Measurements from ENCODE around the gene ADGRL2.

The ADGRL2 gene

GRCh38 chr1:81800695-81801650 lies at the start of gene ADGRL2:
Gene ADGRL2, plus strand, starts transcription at chr1:81800934. Its CDS starts 36,051 bp downstream, at chr1:81836985.
- DNase-seq (ENCODE audit: extremely low read depth in 1 of 2, low read depth in 1 of 2) = no peak

- DNase-seq (ENCODE audit: extremely low read depth in 1 of 2, low read depth in 1 of 2) = no peak
Measured at GRCh38 chr1:81752840-81753239, 47.9 kb upstream of the ADGRL2 start.

- no peak for DNase-seq (ENCODE audit: extremely low read depth in 1 of 2, low read depth in 1 of 2)
Measured at GRCh38 chr1:81754424-81754823, 46.3 kb upstream of the ADGRL2 start.

DNA sequence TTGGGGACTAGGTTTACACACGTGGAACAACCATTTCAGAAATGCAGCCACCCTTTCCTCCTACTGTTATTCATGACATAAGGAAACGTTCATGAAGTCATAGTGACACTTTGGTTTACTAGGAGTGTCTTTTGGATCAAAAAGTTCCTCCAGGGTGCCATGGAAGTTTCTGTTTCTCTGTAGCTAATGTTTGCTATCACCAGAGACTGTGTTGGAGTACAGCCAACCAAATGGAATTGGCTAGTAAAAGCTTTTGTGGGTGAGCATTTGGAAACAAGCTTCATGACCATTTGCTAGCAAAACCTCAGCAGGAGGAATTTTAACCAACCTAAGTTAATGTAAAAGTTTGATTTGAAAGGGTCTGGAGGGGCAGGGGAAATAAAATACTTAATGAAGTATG lies 43.9 kb upstream of the ADGRL2 start:
- no peak for DNase-seq (ENCODE audit: extremely low read depth in 1 of 2, low read depth in 1 of 2)

DNA sequence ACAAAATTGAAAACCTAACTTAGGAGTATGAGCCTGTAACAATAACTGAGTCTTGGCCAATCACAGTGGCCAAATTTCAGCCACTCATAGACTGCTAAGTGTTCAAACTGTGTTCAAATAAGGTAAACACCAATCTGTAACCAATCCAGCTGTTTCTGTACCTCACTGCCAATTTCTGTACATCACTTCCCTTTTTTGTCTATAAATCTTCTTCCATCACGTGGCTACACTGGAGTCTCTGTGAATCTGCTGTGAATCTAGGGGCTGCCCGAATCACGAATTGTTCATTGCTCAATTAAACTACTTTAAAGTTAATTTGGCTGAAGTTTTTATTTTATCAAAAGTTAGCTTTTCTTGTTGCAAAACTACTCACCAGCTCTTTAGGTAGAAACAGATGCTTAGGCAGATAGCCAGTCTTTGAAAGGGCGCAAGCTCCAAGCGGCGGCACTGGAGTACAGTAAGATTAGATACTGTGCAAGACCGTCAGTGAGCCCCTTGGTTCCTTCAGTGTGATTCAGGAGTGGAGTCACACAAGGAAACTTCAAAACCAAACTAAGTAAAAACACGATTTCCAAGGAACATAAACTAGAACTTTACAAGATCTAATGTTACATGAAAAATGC lies 43.2 kb upstream of the ADGRL2 start:
- no peak for DNase-seq (ENCODE audit: extremely low read depth in 1 of 2, low read depth in 1 of 2)

DNA sequence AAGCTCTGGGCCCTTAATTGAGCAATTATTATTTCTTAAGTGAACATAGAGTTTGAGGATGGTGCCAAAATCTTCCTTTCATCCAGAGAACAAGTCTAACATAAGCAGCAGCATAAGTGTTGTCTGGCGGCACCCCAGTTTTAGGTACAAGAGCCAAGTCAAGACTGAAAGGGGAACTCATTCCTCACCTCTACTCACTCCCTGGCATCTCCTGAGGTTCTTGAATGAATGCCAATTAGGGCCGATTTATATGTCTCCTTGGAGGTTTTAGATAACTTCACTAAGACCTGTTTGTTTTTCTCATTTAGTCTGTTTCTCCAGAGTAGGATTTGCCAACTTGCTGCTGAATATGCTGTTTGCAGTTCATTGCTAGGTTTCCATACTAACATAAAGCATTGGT lies 42.6 kb upstream of the ADGRL2 start:
- DNase-seq (ENCODE audit: extremely low read depth in 1 of 2, low read depth in 1 of 2) = no peak

DNA sequence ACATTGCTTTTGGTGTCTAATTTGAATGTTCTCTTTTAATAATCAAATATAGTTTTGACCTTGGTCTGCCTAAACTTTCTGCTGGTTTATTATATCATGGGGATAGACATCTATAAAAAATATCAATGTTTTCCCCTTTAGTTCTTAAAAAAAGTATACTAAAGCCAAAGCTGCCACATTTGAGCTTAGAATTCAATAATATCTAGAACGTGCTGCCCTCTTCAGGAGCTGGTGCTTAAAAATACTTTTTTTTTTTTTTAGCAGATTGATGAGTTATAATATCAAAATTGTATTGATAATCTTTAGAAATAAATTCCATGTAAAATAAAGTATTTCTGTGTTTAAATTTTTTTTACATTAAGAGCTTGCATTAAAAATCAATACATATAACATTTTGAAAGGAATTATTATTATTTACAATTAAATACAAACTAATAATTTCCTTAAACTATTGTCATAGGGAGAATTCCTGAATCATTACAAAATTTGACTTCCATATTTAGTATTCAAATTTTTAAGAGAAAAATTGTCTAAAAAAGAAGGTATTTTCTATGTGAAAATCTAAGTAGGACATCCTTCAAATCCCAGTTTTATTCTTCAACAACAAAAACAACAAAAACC lies 40.1 kb upstream of the ADGRL2 start:
- DNase-seq (ENCODE audit: extremely low read depth in 1 of 2, low read depth in 1 of 2) = no peak

- DNase-seq (ENCODE audit: extremely low read depth in 1 of 2, low read depth in 1 of 2) = no peak
Measured at GRCh38 chr1:81775510-81775909, 25.2 kb upstream of the ADGRL2 start.

DNA sequence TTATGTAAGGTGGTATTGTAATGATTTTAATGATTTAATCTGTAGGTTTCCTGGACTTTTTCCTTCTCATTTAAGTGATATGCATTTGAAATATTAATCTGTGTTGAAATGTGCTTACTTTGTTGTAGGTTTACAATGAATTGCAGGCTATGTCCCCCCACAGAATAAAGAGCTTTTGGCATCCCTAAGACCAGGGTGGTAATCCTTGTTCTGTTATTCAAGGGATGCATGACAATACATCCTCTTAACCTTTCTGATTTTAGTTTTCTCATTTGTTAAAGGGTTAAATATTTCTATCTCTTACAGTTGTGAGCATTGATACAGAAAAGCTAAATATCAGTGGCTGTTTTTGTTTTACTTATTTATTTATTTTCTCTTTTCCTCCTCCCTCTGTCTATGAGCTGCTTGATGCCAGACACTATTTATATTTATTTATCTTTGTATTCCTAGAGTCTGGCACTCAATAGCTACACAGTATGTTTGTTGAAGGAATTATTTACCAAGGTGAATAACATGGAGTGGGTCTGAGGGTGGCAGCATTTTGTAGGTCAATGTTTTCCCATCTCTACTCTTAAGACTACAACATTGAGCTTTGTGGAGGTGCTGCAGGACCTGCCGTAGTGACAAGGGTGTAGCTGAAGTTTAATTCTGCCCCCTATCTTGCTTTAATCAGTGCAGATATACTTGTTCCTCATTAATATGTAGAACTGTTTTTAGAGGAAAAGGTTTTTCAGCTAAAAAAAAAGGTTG lies 19.9 kb upstream of the ADGRL2 start:
- no peak for DNase-seq (ENCODE audit: extremely low read depth in 1 of 2, low read depth in 1 of 2)

- DNase-seq (ENCODE audit: extremely low read depth in 1 of 2, low read depth in 1 of 2) = no peak
Measured at GRCh38 chr1:81781749-81782148, 19.0 kb upstream of the ADGRL2 start.

- DNase-seq (ENCODE audit: extremely low read depth in 1 of 2, low read depth in 1 of 2) = no peak
Measured at GRCh38 chr1:81792184-81792583, 8.6 kb upstream of the ADGRL2 start.

GRCh38 chr1:81797701-81798100 lies 3.0 kb upstream of the ADGRL2 start:
- DNase-seq (ENCODE audit: extremely low read depth in 1 of 2, low read depth in 1 of 2) = no peak

DNA sequence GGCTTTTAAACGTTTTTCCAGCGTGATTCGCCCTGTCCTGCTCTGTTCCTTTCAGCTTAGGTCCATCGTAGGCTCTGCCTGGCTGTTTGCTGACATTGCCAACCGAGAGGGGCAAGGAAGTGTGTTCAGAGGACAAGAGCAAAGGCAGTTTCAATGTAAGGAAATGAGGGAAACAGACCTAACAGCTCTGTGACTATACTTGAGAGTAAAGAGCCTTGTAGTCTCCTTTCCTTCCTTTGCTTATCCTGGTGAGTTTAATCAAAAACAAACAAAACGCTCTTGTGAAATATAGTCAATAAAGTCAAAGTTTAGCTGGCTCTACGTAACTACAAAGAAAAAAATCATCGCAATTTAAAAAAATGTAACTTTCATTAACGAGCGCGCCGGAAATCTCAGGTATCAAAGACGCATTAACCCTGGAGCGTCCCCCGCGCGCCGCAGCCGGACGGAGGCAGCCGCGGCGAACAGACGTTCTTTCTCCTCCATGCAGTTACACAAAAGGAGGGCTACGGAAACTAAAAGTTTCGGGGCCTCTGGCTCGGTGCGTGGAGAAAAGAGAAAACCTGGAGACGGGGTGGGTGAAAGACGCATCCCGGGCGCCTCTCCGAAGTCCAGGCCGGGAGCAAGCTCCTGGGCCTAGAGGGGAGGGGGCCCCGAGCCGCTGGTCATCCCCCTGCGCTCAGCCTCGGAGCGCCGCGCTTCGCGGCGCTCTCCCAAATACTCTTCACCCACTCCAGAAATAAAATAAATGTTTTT lies 617 bp upstream of the ADGRL2 start:
- no peak for DNase-seq (ENCODE audit: extremely low read depth in 1 of 2, low read depth in 1 of 2)

DNA sequence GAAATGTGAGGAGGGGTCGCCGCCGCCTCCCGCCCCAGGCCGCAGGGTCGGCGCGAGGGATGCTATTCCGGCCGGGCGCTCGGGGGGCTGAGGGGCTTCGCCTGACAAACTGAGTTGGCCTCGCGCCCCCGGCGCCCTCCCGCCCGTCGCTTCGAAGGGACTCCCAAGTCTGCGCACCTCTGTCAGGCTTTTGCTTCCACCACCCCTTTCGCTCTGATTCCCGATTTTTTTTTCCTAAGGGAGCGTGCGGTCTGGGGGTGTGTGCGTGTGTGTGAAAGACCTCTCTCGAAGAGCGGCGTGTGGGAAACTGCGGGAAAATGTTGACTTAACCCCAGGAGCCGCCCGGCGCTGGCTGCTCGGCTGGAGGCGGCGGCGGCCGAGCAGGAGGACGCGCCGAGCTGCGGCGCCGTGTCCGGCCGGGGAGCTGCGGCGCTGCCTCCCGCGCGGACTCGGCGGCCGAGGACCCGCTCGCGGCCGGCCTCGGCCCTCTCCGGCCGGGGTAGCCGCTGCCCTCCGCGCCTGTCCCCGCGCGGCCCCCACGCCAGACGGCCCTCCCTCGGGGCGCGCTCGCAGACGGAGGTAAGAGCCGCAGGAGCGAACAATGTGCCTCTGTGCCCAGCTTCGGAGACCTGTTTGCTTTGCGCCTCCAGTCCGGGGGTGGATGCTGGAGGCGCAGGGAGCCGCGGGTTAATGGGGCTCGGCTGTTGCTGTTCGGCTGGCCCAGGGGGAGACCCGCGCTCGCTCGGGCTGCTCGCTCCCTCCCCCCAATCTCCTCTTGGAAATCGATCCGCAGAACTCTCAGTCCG lies 1.1 kb downstream of the ADGRL2 start:
- DNase-seq (ENCODE audit: extremely low read depth in 1 of 2, low read depth in 1 of 2) = no peak

DNA sequence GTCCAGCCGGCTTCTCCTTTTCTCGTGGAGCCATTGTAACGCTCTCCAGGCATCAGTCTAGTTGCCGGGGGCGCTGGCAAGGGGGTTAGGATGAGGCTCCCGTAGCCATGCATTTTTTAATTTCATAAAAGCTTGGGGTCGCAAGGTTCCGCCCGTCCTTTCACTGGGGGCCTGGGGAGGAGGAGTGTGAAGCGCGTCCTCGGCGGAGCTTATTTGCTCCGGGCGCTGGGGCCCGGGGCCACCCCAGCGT lies 1.6 kb downstream of the ADGRL2 start:
- no peak for DNase-seq (ENCODE audit: extremely low read depth in 1 of 2, low read depth in 1 of 2)

GRCh38 chr1:81802707-81803430 lies 2.1 kb downstream of the ADGRL2 start:
- DNase-seq (ENCODE audit: extremely low read depth in 1 of 2, low read depth in 1 of 2) = no peak

- no peak for DNase-seq (ENCODE audit: extremely low read depth in 1 of 2, low read depth in 1 of 2)
Measured at GRCh38 chr1:81803431-81804110, 2.8 kb downstream of the ADGRL2 start.

GRCh38 chr1:81804312-81804711 lies 3.6 kb downstream of the ADGRL2 start:
- no peak for DNase-seq (ENCODE audit: extremely low read depth in 1 of 2, low read depth in 1 of 2)

Measured in stimulated activated CD8-positive, alpha-beta memory T cell treated with anti-CD3 and anti-CD28 coated beads, Interleukin-7, amount 100 ng/mL, for 48 hours (primary cell).